NCI-H345 treated with DMSO at 0.1 percent for 48 hours (cell line): ENCODE results near the gene ABCB11.

Experiments
- DNase-seq: peaks from one replicate; lab custom pipeline; 2025; ENCODE audit not compliant: unreplicated experiment; lab: John Stamatoyannopoulos, UW

The ABCB11 gene

DNA sequence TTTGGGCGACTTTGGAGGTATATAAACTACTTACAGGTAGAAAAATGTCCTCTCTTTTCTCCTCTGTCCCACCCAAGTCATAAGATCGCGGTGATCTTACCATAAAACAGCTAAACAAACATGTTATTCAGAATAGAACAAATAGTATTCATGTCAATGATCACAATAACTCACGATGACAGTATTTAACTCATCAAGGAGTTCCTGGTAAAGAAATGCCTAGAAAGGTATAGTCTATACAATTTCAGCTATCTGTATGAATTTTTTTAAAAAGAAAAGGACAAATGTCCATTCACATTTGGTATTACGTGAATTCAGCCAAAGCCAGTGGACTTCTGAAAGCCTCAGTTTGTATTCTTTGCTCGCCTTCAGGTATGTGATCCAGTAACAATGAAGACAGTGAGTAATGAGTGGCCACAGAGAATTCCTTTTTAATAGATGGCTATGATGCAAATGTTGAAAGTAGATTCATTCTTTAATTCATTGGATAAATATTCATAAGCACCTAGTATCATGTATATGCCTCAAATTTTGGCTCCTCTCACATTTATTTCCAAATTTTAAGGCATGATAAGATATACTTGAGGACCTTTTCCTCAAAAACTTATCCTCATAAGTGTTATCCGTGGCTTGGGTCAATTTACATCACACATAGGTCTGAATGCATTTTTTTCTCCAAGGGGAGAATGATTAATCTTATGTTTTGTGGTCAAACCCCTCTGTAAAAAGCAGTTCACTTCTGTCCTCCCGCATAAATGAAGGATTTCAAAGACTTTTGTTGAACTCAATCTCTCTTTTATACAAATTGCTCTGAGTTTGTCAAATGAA lies 20.3 kb downstream of the ABCB11 start:
- DNase-seq, result no peak

DNA sequence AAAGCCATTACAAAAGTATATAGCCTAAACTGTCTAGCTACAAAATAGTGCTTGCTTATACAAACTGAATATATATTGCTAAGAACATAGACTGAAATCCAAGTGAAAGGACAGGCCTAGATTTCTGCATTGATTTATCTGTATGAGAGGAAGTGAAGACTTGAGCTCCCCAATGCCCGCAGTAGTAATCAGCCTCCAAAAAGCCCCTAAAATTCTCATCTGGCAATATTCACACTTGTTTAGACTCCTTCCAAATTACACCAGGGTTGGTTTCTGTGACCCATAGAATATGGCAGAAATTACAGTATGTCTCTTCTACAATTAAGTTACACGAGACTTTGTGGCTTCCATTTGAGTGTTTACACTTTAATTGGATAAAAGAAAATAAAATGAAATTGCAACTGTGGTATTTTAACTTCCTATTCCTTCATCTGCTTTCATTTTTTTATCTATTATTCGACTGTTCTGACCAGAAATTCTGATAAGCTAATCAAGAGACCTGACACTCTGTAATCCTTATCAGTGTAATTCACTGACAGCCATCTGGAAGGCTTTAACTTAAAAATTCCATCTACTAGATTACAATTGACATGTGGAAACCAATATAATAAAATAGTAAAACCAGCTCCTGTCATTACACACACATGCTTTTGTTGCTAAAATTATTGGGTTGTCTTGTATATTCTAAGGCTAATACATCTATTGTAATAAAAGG lies 21.1 kb downstream of the ABCB11 start:
- no peak for DNase-seq

DNA sequence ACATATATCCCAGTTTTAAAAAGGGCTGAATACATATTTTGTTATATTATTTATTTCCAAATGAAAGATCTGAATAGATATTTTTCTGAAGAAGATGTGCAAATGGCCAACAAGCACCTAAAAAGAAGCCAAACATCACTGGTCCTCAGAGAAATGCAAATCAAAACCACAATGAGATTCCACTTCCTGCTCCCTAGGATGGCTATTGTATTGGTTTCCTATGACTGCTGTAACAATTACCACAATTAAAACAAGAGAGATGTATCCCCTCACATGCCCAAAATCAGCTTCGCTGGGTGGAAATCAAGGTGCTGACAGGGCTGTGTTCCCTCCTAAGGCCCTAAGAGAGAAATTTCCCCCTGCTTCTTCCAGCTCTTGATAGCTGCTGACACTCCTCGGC lies 23.2 kb downstream of the ABCB11 start:
- DNase-seq, result no peak

DNA sequence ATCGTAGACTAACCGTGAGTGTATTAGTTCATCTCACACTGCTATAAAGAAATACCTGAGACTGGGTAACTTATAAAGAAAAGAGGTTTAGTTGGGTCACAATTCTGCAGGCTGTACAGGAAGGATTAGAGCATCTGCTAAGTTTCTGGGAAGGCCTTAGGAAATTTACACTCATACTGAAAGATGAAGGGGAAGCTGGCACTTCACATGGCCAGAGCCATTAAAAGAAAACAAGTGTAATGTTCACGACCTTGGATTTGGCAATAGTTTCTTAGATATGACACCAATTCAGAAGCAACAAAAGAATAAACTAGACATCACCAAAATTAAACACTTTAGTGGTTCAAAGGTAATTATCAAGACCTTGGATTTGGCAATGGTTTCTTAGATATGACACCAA lies 23.8 kb downstream of the ABCB11 start:
- no peak for DNase-seq

DNA sequence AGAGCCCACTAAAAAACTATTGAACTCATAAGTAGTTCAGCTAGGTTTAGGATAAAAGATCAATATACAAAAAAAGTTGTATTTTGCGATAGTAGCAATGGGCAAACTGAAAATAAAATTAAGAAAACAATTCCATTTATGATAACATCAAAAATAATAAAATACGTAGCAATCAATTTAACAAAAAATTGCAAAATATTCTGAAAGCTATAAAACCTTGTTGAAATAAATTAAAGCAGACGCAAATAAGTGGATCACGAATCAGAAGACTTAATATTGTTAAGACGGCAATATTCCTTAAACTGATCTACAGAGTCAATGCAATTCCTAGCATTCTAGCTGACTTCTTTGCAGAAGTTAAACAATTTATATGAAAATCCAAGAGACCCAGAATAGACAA lies 24.5 kb downstream of the ABCB11 start:
- no peak for DNase-seq

DNA sequence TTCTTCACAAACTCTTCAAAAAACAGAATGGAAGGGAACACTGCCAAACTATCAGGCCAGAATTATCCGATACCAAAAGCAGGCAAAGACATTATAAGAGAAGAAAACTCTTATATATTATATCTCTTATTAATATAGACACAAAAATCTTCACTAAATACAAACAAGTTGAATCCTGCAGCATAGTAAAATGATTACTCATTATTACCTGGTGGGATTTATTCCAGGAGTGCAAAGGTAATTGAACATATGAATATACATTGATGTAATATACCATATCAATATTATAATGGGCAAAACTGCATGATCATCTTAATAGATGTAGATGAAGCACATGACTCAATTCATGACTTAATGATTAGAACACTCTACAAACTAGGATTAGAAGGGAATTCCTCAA lies 25.1 kb downstream of the ABCB11 start:
- DNase-seq, result no peak

DNA sequence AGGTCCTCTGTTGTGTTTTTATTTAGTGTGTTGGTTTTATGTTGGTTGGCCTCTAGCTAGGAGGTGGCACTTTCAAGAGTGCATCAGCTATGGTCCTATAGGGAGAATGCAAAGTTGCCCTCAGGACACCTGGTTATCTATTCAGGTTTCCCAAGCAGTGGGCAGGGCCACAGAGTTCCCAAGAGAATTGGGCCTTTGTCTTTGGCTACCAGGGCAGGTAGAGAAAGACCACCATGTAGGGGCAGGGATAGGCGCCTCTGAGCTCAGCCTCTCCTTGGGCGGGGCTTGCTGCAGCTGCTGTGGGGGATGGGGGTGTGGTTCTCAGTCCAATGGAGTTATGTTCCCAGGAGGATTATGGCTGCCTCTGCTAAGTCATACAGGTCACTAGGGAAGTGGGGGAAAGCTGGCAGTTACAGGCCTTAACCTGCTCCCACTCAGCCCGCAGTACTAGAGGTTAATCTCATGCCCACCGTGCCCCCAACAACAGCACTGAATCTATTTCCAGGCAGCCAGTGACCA lies 26.0 kb downstream of the ABCB11 start:
- no peak for DNase-seq

DNA sequence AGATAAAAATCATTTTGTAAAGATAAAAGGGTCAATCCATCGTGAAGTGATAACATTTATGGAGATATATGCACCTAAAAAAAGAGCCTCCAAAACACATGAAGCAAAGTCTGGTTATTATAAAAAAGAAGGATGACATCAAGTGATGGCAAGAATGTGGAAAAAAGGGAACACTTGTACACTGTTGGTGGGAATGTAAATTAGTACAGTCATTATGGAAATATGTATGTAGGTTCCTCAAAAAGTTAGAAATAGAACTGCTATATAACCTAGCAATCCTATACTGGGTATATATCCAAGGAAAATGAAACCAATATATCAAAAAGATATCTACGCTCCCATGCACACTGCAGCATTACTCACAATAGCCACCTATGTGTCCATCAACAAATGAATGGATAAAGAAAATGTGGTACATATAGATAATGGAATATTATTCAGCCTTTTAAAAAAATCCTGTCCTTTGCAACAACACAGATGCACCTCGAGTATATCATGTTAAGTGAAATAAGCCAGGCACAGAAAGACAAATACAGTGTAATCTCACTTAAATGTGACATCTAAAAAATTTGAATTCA lies 28.9 kb downstream of the ABCB11 start:
- DNase-seq, result no peak

DNA sequence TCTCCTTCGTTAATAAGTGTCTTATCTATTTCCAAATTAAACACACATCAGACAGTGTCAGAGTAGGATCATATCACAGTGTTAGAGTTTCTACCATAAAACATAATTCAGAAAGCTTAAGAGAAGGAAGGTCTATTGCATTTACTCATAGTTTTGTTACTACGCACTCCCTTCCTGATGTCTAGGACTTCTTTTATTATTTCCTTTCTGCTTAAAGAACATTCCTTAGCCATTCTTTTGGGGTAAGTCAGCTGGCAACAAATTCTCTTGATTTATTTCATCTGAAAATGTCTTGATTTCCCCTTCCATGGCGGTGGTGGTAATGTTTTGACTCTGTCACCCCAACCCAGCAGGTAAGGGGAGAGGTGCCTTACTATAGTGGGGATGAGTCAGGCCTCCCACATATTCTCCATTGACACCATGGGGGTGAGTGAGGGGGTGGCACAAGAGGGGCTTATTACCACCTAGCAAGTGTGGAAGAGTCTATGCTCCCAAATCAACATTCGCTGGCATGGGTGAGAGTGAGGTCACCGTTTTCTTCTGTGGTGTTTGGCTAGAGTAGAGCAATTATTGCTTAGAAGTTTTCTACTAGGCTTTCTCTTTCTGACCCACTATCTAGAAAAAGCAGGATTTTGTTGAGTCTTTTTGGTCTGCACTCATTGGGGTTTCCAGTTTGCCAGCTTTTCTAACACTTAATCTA lies 29.9 kb downstream of the ABCB11 start:
- DNase-seq, result no peak

DNA sequence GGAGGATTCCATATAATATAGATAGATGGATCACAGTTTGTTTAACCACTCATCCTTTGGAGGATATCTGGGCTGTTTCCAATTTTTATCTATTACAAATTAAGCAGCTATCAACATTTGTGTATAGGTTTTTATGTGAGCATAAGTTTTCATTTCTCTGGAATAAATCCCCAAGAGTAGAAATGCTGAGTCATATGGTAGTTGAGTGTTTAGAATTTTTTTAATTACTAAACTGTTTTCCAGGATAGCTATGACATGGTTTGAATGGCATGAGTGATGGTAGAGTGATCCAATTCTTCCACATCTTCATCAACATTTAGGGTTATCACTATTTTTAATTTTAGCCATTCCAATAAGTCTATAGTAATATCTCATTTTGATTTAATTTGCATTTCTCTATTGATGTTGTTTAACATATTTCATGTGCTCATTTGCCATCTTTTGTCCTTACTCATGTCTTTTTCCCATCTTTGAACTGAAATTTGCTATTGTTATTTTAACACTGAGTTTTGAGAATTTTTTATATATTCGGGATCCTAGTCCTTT lies 31.4 kb downstream of the ABCB11 start:
- no peak for DNase-seq

DNA sequence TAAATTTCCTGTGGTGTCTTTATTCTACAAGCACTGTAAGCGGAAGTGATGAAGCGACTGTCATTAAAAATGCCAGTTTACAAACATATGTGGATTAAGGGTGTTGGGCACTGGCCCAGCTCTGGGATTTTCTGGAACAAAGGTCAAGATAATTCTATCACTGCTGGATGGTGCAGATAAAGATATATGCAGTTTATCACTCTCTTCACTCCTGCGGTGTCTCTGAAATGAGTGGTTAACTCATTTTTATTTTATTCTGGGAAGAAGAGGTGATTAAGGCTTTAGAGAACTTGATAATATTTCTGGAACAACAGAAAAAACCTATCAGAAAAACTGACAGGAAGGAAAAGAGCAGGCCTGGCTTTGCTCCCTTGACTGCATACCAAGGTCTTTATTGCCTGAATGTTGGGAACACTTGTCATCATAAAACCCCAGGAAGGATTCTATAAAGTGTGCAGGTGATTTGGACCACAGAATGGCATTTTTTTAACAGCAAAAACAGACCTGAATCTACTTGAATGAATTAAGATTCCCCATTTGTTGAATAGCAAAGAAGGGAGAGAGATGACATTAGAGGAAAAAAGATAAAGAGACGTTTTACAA lies 32.4 kb downstream of the ABCB11 start:
- DNase-seq, result no peak

DNA sequence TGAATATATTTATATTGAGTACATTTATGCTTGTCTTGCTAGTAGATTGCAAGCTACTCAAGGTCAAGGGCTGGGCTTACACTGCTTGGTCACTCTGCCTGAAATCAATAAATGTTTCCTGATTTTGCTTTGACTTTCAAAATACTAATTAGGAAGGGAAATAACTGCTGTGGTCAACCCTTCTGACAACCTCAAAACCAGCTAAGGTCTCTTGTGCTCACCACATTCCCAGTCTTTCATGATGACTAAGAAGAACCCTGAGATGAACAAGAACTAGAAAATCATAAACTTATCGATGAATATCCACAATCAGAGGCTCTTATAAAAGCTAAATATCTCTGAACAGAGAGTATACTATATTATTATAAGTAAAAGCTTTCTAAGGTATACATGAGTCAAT lies 33.3 kb downstream of the ABCB11 start:
- no peak for DNase-seq

DNA sequence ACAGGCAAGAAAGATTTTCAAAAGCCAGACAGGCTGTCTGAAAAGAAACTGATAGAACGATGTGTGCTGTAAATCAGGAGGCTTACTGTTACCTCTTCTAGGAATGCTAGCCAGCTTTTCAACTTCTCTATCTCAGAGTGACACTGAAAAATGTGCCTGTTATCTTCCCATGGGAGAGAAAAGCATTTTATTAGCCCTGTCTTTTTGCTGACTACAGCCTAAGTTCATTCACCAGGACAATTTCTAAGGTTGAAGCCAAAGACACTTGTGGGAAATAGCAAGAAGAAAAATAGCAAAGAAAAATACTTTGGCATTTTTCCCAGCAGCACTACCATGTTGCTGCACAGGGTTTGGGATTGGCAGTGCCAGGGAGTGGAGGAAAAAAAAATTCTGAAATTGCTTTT lies 34.0 kb downstream of the ABCB11 start:
- DNase-seq, result no peak

DNA sequence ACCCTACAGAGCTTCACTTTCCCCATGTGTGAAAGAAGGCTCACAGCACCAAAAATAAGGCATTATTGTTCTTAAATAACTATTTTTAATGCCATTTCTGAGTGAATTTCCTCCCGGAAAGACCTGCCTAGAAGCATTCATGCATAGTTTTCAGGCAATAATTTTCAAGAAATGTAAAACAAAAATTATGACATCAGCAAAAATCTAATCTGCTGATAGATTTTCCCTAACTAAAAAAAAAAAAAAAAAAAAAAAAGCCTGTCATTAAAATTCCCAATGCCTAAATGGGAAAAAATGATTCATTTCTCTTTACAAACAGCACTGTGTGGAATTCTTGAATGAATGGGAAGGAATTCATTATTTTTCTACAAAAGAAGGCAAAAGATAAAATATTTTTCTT lies 35.4 kb downstream of the ABCB11 start:
- no peak for DNase-seq

DNA sequence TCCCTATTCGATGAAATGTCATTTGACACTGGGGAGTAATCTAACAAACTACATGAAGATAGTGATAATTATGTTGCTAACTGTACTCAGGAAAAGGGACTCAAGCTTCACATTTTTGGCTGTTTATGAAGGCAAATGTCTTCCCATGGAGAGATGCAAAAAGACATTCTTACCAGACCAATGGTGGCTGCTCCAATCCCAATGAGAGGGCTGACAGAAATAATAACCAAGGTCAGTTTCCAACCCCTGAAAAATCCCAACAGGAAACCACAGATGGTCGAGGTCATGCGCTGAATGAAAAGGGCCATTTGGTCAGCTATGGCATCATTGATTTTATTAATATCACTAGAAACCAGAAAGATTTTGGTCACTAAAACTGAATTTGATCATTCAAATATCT lies 37.6 kb downstream of the ABCB11 start:
- DNase-seq, result no peak

DNA sequence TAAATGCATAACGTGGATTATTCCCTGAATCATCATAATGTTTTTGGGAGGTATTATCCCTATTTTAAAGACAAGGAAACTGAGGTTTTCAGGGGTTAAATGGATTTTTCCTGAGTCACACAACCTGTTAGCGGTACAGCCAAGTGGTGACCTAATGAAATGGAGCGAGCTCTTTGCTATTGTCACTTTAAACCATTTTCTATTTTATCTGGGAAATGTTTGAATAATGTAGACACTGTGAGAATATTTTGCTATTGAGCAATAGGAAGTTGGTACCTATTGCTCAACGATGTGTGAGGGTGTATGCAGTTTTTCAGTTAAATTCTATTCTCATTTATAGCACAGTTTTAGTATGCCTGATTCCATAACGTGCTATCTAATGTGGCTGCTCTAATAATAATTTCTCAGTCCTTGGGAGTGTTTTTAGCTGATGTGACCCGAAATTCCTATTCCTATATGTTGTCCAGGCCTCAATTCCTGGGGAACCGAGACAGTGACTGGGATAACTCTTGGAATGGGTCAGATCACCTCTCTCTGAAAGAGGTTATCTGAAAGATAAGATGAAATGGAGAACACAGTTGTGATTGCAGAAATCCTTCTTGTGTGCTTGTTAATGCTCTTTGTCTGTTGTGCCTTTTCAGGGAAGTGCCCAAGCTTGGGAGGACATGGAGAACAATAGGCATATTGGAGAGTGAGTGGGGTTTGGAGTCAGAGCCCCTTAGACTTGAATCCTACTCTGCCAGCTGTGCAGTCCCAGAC lies 38.4 kb downstream of the ABCB11 start:
- DNase-seq, result no peak

DNA sequence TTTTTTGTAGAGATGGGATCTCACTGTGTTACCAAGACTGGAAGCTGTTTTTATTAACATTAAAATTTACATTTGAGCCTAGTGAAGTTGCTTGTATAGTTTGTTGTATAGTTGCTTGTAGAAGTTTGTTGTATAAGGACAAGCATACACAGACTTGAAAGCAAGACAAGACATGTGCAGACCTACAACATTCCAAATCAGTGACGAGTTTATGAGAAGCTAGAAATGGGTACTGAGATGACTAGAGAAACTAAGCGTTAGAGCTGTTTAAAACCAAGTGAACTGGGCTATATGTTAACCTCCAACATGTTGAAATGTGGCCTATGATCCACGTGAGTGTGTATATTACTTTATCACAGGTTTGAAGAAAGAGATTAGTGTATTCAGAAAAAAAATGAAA lies 39.1 kb downstream of the ABCB11 start:
- no peak for DNase-seq

DNA sequence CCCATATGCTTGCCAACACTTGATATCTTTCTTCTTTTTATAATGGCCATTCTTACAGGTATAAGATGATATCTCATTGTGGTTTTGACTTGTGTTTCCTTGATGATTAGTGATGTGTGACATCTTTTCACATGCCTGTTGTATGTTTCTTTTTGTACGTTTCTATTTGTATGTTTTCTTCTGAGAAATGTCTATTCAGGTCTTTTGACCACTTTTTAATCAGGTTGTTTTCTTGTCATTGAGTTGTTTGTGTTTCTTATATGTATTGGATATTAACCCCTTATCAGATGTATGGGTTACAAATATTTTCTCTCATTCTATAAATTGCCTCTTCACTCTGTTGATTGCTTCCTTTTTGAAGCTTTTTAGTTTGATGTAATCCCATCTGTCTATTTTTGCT lies 42.4 kb downstream of the ABCB11 start:
- DNase-seq, result no peak

DNA sequence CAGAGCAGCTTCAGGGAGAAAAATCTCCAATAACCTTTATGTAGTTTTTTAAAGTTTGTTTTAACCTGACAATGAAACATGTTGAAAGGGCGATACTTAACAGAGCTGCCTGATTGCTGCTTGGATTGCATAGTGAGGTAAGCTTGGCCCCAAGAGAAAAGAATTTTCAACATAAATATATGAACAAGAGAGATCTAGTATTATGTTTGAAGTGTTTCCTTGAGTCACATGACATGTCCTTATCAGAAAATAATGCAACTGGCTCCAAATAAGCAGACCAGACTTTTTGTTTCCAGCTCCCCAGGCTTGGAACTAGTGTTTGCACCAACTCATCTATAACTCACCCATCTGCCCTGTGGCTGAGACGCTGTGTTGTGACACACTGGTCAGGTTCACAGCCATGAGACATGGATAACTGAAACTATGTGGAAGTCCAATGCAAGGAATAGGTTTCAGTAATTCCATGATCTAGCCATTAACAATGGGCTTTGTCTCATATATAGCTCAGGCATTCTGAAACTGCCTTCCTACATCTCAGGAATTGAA lies 44.7 kb downstream of the ABCB11 start:
- DNase-seq, result no peak

DNA sequence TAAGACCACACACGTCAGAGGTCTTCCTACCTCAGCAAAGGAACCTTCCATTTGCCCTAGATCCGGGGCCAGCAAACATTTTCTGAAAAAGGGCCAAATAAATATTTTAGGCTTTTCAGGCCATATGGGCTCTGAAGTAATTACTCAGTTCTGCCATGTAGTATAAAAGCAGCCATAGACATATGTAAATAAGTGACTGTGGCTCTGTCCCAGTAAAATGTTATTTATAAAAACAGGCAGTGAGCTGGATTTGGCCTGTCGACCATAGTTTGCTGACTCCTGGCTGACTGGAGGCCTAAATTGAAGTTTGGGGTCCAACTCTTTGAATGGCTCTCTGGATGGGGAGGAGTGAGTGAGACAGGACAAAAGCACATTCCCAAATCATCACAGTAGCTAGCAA lies 49.5 kb downstream of the ABCB11 start:
- DNase-seq, result no peak
